ENCODE data around the gene ADSL.
A peak's percentile ranks its signal among the peaks of the same experiment; 100 is the strongest.

ADSL gene

DNA sequence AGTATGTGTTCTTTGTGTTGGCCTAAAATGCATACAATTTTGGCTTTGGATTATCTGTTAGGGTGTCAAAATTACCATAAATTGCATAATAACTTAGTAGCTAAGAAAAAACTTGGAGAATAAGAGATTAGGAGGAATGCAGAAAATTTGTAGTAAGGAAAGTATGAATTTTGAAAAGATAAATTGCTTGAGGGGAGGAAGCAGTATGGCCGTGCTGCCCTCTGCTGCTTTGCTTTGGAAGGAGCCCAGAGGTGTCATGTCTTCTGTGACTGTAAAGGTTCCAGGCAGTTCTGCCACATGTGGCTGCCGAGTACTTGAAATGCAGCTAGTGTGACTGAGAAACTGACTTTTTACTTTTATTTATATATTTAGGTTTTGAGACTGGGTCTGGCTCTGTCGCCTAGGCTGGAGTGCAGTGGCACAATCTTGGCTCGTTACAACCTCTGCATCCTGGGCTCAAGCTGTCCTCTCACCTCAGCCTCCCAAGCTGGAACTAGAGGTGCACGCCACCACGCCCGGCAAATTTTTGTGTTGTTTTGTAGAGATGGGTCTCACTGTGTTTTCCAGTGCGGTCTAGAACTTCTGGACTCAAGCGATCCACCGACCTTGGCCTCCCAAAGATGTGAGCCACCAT lies 1.8 kb downstream of the ADSL start:
- no peaks in the 10 kb centered on the region for H3K27me3 ChIP-seq (ENCODE audit: control insufficient read depth, insufficient read depth, low read length)
- H3K9ac ChIP-seq (ENCODE audit: low read depth, low read length): no peak overlapping the region
- H3K4me3 ChIP-seq (ENCODE audit: low read depth, low read length): peak overlapping the region; percentile 96
- no peaks in the 10 kb centered on the region for H3K9me3 ChIP-seq (ENCODE audit: control insufficient read depth, insufficient read depth, low read length)
- H3K4me1 ChIP-seq (ENCODE audit: control insufficient read depth, insufficient read depth, low read length): peaks cover 5% of the 10 kb centered on the region
- peaks cover 29% of the 10 kb centered on the region for H3K36me3 ChIP-seq (ENCODE audit: control insufficient read depth, insufficient read depth, low read length)

DNA sequence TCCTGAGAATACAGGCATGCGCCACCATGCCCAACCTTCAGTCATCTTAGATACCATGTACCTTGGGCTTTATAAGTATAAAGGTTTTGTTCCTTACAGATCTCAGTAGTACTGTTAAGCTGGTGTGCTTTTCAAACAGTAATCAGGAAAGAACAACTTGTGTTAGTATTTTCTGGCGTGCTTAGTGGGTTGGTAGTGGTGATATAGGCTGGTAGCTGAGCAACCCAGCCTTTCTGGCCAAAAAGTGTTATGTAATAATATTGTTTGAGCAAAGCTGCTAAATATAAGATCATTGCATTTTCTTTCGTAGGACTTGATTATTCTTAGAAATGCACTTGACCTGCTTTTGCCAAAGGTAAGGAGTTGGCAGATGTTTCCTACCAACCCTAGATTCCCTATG lies 6.5 kb downstream of the ADSL start:
- H3K36me3 ChIP-seq (ENCODE audit: control insufficient read depth, insufficient read depth, low read length): peaks cover 55% of the 10 kb centered on the region
- H3K9me3 ChIP-seq (ENCODE audit: control insufficient read depth, insufficient read depth, low read length): no peaks in the 10 kb centered on the region
- H3K9ac ChIP-seq (ENCODE audit: low read depth, low read length): no peak overlapping the region
- no peaks in the 10 kb centered on the region for H3K27me3 ChIP-seq (ENCODE audit: control insufficient read depth, insufficient read depth, low read length)
- peaks cover 2% of the 10 kb centered on the region for H3K4me1 ChIP-seq (ENCODE audit: control insufficient read depth, insufficient read depth, low read length)
- H3K4me3 ChIP-seq (ENCODE audit: low read depth, low read length): no peak overlapping the region

DNA sequence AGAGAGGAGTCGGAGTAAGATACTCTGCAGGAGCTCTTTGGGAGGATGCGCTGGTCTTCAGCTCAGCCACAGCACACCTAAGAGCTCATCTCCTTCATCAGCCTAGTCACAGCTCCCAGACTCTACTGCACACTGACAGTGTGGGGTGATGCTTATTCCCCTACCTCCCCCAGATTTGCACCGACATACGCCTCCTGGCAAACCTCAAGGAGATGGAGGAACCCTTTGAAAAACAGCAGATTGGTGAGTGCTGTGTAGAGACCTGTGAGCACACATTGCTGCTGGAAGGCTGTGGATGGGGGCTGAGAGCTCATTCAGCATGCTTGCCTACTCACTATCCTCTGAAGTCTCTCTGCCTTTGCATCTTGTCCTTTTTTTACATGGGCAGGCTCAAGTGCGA lies 14.8 kb downstream of the ADSL start:
- no peaks in the 10 kb centered on the region for H3K9me3 ChIP-seq (ENCODE audit: control insufficient read depth, insufficient read depth, low read length)
- peaks cover 69% of the 10 kb centered on the region for H3K36me3 ChIP-seq (ENCODE audit: control insufficient read depth, insufficient read depth, low read length)
- no peaks in the 10 kb centered on the region for H3K27me3 ChIP-seq (ENCODE audit: control insufficient read depth, insufficient read depth, low read length)
- H3K9ac ChIP-seq (ENCODE audit: low read depth, low read length): no peak overlapping the region
- no peaks in the 10 kb centered on the region for H3K4me1 ChIP-seq (ENCODE audit: control insufficient read depth, insufficient read depth, low read length)
- no peak overlapping the region for H3K4me3 ChIP-seq (ENCODE audit: low read depth, low read length)

DNA sequence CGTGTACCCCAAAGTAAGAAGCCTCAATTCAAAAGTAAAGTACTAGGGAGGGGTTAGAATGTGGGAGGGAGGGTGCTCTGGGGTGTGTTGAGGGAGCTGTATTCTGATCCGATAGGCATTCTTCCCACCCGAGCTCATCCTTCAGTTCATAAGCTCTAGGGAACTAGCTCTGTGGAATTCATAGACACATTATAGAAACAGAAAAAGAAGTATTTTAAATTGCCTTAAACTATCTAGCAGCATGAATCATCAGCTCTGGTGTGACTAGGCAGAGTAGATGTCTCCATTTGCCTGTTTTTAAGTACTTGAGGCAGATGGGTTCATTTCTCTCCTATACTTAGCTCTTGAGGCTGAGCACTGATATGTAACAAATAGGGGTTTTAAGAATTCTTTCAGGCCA lies 16.8 kb downstream of the ADSL start:
- no peaks in the 10 kb centered on the region for H3K9me3 ChIP-seq (ENCODE audit: control insufficient read depth, insufficient read depth, low read length)
- H3K36me3 ChIP-seq (ENCODE audit: control insufficient read depth, insufficient read depth, low read length): peaks cover 72% of the 10 kb centered on the region
- H3K9ac ChIP-seq (ENCODE audit: low read depth, low read length): no peak overlapping the region
- no peak overlapping the region for H3K4me3 ChIP-seq (ENCODE audit: low read depth, low read length)
- H3K4me1 ChIP-seq (ENCODE audit: control insufficient read depth, insufficient read depth, low read length): no peaks in the 10 kb centered on the region
- H3K27me3 ChIP-seq (ENCODE audit: control insufficient read depth, insufficient read depth, low read length): no peaks in the 10 kb centered on the region

DNA sequence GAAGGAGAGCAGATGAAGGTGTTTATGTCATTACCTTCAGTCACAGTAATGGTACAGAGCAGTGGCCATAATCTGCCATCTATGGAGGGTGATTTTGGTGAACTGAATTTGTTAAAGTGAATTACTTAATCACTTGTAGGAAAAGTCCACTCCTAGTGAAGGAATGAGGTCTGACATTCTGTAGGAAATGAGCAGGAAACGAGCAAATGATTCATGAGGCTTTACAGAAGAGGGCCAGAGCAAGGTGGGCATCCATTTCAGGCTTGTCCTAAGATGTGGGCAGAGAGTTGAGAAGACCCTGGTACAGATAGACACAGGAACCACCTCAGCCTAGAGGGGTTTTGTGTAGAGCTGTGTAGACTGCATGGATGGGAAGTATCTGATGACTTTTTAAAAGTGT lies 18.1 kb downstream of the ADSL start:
- Histone ChIP-seq H3K36me3 (ENCODE audit: control insufficient read depth, insufficient read depth, low read length) (peaks cover 63% of the 10 kb centered on the region), H3K4me3 (ENCODE audit: low read depth, low read length) (no peak overlapping the region), H3K9me3 (ENCODE audit: control insufficient read depth, insufficient read depth, low read length) (no peaks in the 10 kb centered on the region), H3K9ac (ENCODE audit: low read depth, low read length) (no peak overlapping the region), H3K4me1 (ENCODE audit: control insufficient read depth, insufficient read depth, low read length) (no peaks in the 10 kb centered on the region), H3K27me3 (ENCODE audit: control insufficient read depth, insufficient read depth, low read length) (no peaks in the 10 kb centered on the region)

DNA sequence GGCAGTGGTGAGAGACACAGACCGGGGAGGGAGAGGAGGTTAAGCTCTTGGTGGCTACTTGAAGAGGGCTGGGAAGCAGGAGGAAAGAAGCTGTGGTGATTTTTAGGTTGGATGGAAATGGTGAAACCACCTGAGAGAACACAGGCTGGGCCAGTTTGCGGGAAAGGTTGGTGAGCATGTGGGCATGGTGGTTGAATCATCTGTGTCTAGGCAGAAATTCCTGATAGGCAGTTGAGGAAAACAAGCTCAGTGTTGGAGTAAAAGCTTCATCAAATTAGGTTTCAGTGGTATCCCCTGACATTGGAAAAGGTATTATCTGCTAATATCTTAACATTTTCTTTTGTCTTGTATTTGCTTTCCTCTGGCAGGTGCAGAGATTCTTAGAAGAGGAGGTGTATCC lies 19.8 kb downstream of the ADSL start:
- Histone ChIP-seq H3K4me3 (ENCODE audit: low read depth, low read length) (no peak overlapping the region), H3K27me3 (ENCODE audit: control insufficient read depth, insufficient read depth, low read length) (no peaks in the 10 kb centered on the region), H3K9me3 (ENCODE audit: control insufficient read depth, insufficient read depth, low read length) (no peaks in the 10 kb centered on the region), H3K9ac (ENCODE audit: low read depth, low read length) (no peak overlapping the region), H3K36me3 (ENCODE audit: control insufficient read depth, insufficient read depth, low read length) (peaks cover 54% of the 10 kb centered on the region), H3K4me1 (ENCODE audit: control insufficient read depth, insufficient read depth, low read length) (no peaks in the 10 kb centered on the region)

DNA sequence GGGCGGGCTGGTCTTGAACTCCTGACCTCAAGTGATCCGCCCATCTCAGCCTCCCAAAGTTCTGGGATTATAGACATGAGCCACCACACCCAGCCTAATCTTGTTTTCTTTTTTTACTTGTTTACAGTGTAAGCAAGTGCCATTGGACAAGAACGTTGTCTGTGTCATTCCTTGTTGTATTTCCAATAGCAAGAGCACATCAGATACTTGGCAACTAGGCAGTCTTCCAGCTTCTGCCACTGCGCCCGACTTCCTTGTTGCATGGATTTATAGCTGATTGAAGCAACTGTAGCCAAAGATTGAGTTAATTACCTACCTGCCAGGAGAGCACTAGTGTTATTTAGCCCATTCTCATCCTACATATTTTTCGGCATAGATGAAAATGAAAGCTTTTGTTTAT lies 21.0 kb downstream of the ADSL start:
- Histone ChIP-seq H3K9me3 (ENCODE audit: control insufficient read depth, insufficient read depth, low read length) (no peaks in the 10 kb centered on the region), H3K36me3 (ENCODE audit: control insufficient read depth, insufficient read depth, low read length) (peaks cover 42% of the 10 kb centered on the region), H3K27me3 (ENCODE audit: control insufficient read depth, insufficient read depth, low read length) (no peaks in the 10 kb centered on the region), H3K9ac (ENCODE audit: low read depth, low read length) (no peak overlapping the region), H3K4me3 (ENCODE audit: low read depth, low read length) (no peak overlapping the region), H3K4me1 (ENCODE audit: control insufficient read depth, insufficient read depth, low read length) (no peaks in the 10 kb centered on the region)

DNA sequence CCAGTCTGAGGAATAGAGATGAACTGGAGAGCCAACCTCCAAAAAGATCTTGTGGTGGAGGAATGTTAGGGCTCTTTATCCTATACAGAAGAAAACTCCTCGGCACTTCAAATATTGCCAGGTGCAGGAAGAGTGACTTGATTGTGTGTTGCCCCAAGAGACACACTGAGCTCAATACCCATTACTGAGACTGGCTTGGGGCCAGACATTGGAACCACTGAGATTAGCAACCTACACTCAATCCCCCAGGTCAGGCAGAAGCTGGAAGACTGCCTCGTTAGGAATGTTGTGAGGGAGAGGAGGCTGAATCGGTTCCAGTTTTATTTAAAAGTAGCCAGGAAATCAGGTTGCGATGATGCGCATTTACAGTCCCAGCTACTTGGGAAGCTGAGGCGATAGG lies 21.7 kb downstream of the ADSL start:
- H3K36me3 ChIP-seq (ENCODE audit: control insufficient read depth, insufficient read depth, low read length): peaks cover 35% of the 10 kb centered on the region
- H3K4me1 ChIP-seq (ENCODE audit: control insufficient read depth, insufficient read depth, low read length): no peaks in the 10 kb centered on the region
- H3K9ac ChIP-seq (ENCODE audit: low read depth, low read length): no peak overlapping the region
- no peaks in the 10 kb centered on the region for H3K27me3 ChIP-seq (ENCODE audit: control insufficient read depth, insufficient read depth, low read length)
- H3K9me3 ChIP-seq (ENCODE audit: control insufficient read depth, insufficient read depth, low read length): no peaks in the 10 kb centered on the region
- H3K4me3 ChIP-seq (ENCODE audit: low read depth, low read length): no peak overlapping the region

DNA sequence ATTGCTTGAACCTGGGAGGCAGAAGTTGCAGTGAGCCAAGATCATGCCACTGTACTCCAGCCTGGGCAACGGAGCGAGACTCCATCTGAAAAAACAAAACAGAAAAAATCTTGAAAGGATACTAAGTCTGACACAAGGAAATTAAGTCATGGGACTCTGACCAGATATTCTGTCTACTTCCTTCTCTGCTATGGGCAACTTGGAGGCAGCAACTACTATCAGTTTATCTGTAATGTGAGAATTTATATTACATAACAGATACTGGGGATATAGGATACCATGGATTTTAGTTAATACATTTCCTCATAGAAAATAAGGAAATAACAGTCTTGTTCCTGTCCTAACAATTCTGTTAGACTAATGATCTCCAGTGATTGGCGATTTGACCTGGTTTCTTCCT lies 22.5 kb downstream of the ADSL start:
- H3K4me3 ChIP-seq (ENCODE audit: low read depth, low read length): no peak overlapping the region

DNA sequence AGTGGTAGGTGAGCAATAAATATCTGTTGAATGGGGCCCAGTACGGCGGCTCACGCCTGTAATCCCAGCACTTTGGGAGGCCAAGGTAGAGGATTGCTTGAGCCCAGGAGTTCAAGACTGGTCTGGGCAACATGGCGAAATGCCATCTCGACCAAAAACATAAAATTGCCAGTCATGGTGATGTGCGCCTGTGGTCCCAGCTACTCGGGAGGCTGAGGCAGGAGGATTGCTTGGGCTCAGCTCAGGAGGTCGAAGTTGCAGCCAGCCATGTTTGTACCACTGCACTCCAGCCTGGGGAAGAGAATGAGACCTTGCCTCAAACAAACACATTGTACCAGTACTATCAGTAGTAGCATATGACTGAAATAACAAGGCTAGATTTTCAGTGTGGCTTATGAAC lies 28.3 kb downstream of the ADSL start:
- no peak overlapping the region for H3K9ac ChIP-seq (ENCODE audit: low read depth, low read length)
- H3K4me1 ChIP-seq (ENCODE audit: control insufficient read depth, insufficient read depth, low read length): no peaks in the 10 kb centered on the region
- no peaks in the 10 kb centered on the region for H3K27me3 ChIP-seq (ENCODE audit: control insufficient read depth, insufficient read depth, low read length)
- H3K36me3 ChIP-seq (ENCODE audit: control insufficient read depth, insufficient read depth, low read length): no peaks in the 10 kb centered on the region
- no peak overlapping the region for H3K4me3 ChIP-seq (ENCODE audit: low read depth, low read length)
- H3K9me3 ChIP-seq (ENCODE audit: control insufficient read depth, insufficient read depth, low read length): no peaks in the 10 kb centered on the region

More for the DNA sequence above, 22.5 kb downstream of the ADSL start:
- Histone ChIP-seq H3K9me3 (ENCODE audit: control insufficient read depth, insufficient read depth, low read length) (no peaks in the 10 kb centered on the region), H3K9ac (ENCODE audit: low read depth, low read length) (no peak overlapping the region), H3K27me3 (ENCODE audit: control insufficient read depth, insufficient read depth, low read length) (no peaks in the 10 kb centered on the region), H3K4me1 (ENCODE audit: control insufficient read depth, insufficient read depth, low read length) (no peaks in the 10 kb centered on the region), H3K36me3 (ENCODE audit: control insufficient read depth, insufficient read depth, low read length) (peaks cover 34% of the 10 kb centered on the region)

DNA sequence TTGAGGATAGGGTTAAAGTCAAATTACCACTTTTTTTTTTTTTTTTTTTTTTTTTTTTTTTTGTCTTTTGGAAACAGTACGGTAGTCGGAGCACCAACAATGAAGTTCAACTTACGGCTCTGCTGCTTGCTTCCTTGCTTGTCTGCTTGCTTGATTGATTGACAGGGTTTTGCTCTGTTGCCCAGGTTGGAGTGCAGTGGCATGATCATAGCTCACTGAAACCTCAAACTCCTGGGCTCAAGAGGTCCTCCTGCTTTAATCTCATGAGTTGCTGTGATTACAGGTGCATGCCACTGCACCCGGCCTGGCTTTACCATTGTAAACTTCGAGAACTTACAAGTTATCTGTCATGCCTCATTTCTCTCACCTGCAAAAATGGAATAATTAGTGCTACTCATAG lies 29.8 kb downstream of the ADSL start:
- Histone ChIP-seq H3K9ac (ENCODE audit: low read depth, low read length) (no peak overlapping the region), H3K9me3 (ENCODE audit: control insufficient read depth, insufficient read depth, low read length) (no peaks in the 10 kb centered on the region), H3K4me1 (ENCODE audit: control insufficient read depth, insufficient read depth, low read length) (no peaks in the 10 kb centered on the region), H3K36me3 (ENCODE audit: control insufficient read depth, insufficient read depth, low read length) (no peaks in the 10 kb centered on the region), H3K4me3 (ENCODE audit: low read depth, low read length) (no peak overlapping the region), H3K27me3 (ENCODE audit: control insufficient read depth, insufficient read depth, low read length) (no peaks in the 10 kb centered on the region)

DNA sequence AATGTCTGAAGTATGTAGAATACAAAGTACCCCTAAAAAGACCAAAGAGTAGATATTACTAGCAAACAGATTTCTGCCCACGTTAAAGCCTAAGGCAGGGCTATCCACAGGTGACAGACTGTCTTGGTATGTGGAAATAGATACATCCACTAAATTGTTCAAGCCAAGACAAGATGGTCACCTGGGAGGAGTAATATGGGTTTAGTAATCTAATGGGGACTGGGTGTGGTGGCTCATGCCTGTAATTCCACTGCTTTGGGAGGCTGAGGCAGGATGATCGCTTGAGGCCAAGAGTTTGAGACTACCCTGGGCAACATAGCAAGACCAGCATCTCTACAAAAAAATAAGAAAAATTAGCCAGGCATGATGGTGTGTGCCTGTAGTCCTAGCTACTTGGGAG lies 31.6 kb downstream of the ADSL start:
- Histone ChIP-seq H3K4me1 (ENCODE audit: control insufficient read depth, insufficient read depth, low read length) (no peaks in the 10 kb centered on the region), H3K4me3 (ENCODE audit: low read depth, low read length) (no peak overlapping the region), H3K9ac (ENCODE audit: low read depth, low read length) (no peak overlapping the region), H3K9me3 (ENCODE audit: control insufficient read depth, insufficient read depth, low read length) (no peaks in the 10 kb centered on the region), H3K36me3 (ENCODE audit: control insufficient read depth, insufficient read depth, low read length) (no peaks in the 10 kb centered on the region), H3K27me3 (ENCODE audit: control insufficient read depth, insufficient read depth, low read length) (no peaks in the 10 kb centered on the region)
